KMS-11 (cell line): ENCODE results near the gene TIMP3.

Source experiments
- H2AFZ ChIP-seq: fragments of 200-600 bp; sonication (generic); 2 replicates; pipeline ENCODE4 v1.6.1; 2016; ENCODE audit warnings: antibody characterized with exemption, mixed run types, low read depth
- H3K27ac ChIP-seq: fragments of 200-600 bp; sonication (generic); 2 replicates; pipeline ENCODE4 v1.6.1; 2016; ENCODE audit warnings: mild to moderate bottlenecking, mixed run types
- H3K27me3 ChIP-seq: fragments of 200-600 bp; sonication (generic); 2 replicates; pipeline ENCODE4 v1.6.1; 2017; ENCODE audit warnings: mild to moderate bottlenecking, low read depth, mixed run types, moderate library complexity; ENCODE audit not compliant: insufficient read depth
- H3K36me3 ChIP-seq: fragments of 200-600 bp; sonication (generic); 2 replicates; pipeline ENCODE4 v1.6.1; 2017; ENCODE audit warnings: mild to moderate bottlenecking, mixed run types; ENCODE audit not compliant: insufficient read depth
- H3K4me1 ChIP-seq: fragments of 200-600 bp; sonication (generic); 2 replicates; pipeline ENCODE4 v1.6.1; 2016; ENCODE audit warnings: mild to moderate bottlenecking, low read depth, mixed run types; ENCODE audit not compliant: poor library complexity, severe bottlenecking
- H3K4me2 ChIP-seq: fragments of 200-600 bp; sonication (generic); 2 replicates; pipeline ENCODE4 v1.7.0; 2016; ENCODE audit warnings: mild to moderate bottlenecking, mixed run types
- H3K4me3 ChIP-seq: fragments of 200-600 bp; sonication (generic); IDR thresholded peaks from 2 replicates; pipeline ENCODE4 v1.6.1; 2017; ENCODE audit warnings: low read depth, low read length, mixed read lengths; ENCODE audit not compliant: insufficient read depth
- H3K79me2 ChIP-seq: fragments of 200-600 bp; sonication (generic); 2 replicates; pipeline ENCODE4 v1.6.1; 2016; ENCODE audit warnings: low read depth, mixed run types; ENCODE audit not compliant: insufficient read depth
- H3K9ac ChIP-seq: fragments of 200-600 bp; sonication (generic); 2 replicates; pipeline ENCODE4 v1.6.1; 2016; ENCODE audit warnings: mild to moderate bottlenecking, mixed run types
- H4K20me1 ChIP-seq: fragments of 200-600 bp; sonication (generic); 2 replicates; pipeline ENCODE4 v1.6.1; 2016; ENCODE audit warnings: mild to moderate bottlenecking, mixed run types; ENCODE audit not compliant: insufficient read depth
- CTCF ChIP-seq: fragments of 200-600 bp; sonication (generic); conservative IDR thresholded peaks from 2 replicates; pipeline ENCODE4 v1.6.1; 2017; ENCODE audit warnings: low read depth, mild to moderate bottlenecking, antibody characterized with exemption, low read length, moderate library complexity, mixed read lengths

Gene TIMP3

DNA sequence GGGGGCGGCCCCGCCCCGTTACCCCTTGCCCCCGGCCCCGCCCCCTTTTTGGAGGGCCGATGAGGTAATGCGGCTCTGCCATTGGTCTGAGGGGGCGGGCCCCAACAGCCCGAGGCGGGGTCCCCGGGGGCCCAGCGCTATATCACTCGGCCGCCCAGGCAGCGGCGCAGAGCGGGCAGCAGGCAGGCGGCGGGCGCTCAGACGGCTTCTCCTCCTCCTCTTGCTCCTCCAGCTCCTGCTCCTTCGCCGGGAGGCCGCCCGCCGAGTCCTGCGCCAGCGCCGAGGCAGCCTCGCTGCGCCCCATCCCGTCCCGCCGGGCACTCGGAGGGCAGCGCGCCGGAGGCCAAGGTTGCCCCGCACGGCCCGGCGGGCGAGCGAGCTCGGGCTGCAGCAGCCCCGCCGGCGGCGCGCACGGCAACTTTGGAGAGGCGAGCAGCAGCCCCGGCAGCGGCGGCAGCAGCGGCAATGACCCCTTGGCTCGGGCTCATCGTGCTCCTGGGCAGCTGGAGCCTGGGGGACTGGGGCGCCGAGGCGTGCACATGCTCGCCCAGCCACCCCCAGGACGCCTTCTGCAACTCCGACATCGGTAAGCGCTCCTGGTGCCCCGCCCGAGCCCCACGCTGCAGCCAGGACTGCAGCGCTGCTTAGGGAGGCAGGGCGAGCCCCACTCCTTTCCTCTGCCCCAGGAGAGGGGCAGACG lies at the start of gene TIMP3:
Gene TIMP3, plus strand, starts transcription at position 169 of the 700 bp plus-strand sequence. Its CDS starts 297 bp downstream, at position 466.
- Histone ChIP-seq H4K20me1 (no peaks in the 10 kb centered on the region), H3K9ac (no peak within 1 kb of the TSS), H3K79me2 (no peaks in the 10 kb centered on the region), H3K27me3 (no peaks in the 10 kb centered on the region), H3K4me1 (no peaks in the 10 kb centered on the region), H3K36me3 (no peaks in the 10 kb centered on the region), H2AFZ (no peak within 1 kb of the TSS), H3K4me3 (no peak within 1 kb of the TSS), H3K4me2 (no peak within 1 kb of the TSS), H3K27ac (no peak within 1 kb of the TSS)
- no peak for TF ChIP-seq CTCF

- Histone ChIP-seq H3K27me3 (no peaks in the 10 kb centered on the region), H4K20me1 (no peaks in the 10 kb centered on the region), H2AFZ (no peak overlapping the region), H3K27ac (no peak overlapping the region), H3K79me2 (no peaks in the 10 kb centered on the region), H3K4me2 (no peak overlapping the region), H3K4me1 (no peaks in the 10 kb centered on the region), H3K9ac (no peak overlapping the region), H3K36me3 (no peaks in the 10 kb centered on the region), H3K4me3 (no peak overlapping the region)
- no peak for TF ChIP-seq CTCF
Measured at GRCh38 chr22:32752326-32752725, 49.2 kb upstream of the TIMP3 start.

DNA sequence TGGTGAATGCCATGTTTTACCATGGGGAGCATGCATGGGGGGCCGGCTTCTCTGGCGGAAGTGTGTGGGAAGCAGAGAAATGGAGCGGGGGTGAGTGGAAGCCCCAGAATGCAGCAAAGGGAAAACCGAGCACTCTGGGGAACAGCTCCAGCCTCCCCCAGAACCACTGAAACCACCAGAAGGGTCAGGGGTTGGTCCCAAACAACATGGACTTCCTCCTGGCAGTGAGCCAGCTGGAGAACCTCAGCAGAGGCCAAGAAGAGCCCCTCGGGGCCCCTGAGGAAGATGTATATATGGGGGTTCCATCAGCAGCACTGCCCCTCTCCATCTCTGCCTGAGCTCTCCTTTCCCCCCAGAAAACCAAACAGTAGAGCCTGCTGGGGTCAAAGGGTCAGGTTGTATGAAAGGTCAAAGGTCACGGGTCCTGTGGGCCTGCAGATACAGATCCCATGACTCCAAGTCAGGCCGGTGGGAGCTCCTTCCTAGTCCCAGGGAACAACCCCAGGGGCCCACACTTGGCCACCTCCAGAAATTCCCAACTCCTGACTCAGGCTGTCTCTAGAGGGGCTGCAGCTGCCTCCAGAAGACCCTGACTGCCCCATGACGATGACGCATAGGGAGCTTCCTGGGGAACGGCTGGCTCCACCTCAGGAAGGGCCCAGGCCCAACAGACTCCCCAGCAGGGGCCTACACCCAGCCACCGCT lies 48.5 kb upstream of the TIMP3 start:
- Histone ChIP-seq H3K4me2 (no peak overlapping the region), H3K4me3 (no peak overlapping the region)
- no peak for TF ChIP-seq CTCF

DNA sequence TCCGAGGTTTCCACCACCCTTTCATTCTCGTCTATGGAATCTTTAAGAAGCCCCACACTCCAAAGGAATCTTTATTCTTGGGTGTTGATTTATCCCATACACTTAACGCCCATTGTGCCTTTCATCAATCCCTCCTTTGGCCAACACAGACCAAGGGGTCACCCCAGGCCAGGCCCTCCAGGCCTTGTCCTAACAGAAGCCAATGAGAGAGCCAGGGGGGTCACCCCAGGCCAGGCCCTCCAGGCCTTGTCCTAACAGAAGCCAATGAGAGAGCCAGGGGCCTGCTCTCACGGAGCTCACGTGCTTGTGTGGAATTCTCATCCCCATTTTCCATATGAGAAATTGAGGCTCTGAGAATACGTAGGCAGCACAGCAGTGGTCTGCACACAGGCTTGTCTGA lies 47.9 kb upstream of the TIMP3 start:
- no peaks in the 10 kb centered on the region for H4K20me1 ChIP-seq
- no peaks in the 10 kb centered on the region for H3K27me3 ChIP-seq
- H3K4me2 ChIP-seq = no peak overlapping the region
- no peak overlapping the region for H3K4me3 ChIP-seq
- TF ChIP-seq CTCF = no peak
- no peaks in the 10 kb centered on the region for H3K4me1 ChIP-seq
- H3K79me2 ChIP-seq = no peaks in the 10 kb centered on the region
- no peaks in the 10 kb centered on the region for H3K36me3 ChIP-seq
- no peak overlapping the region for H3K9ac ChIP-seq
- H3K27ac ChIP-seq = no peak overlapping the region
- H2AFZ ChIP-seq = no peak overlapping the region

More for the DNA sequence above, 48.5 kb upstream of the TIMP3 start:
- Histone ChIP-seq H3K9ac (no peak overlapping the region), H3K4me1 (no peaks in the 10 kb centered on the region), H4K20me1 (no peaks in the 10 kb centered on the region), H3K36me3 (no peaks in the 10 kb centered on the region), H3K27ac (no peak overlapping the region), H3K27me3 (no peaks in the 10 kb centered on the region), H2AFZ (no peak overlapping the region), H3K79me2 (no peaks in the 10 kb centered on the region)
